Measurements from ENCODE around the gene SRL.
"Not testable (repeated sequence)": the region's sequence is repeated elsewhere in the genome, so short reads cannot be mapped to it uniquely, and the experiment has no call there.

SRL gene

GRCh38 chr16:4157376-4157825 is 84.5 kb downstream of the SRL start:
- no peak for DNase-seq (ENCODE audit: low read depth)
- in situ Hi-C loops (cut with HindIII; ENCODE audit: low sequenced_read_pairs): no loop called here
- H3K4me3 ChIP-seq (ENCODE audit: low read depth, low read length): no peak overlapping the region
- no peak for TF ChIP-seq CTCF (IDR thresholded peaks at IDR 0.05; ENCODE audit: low read depth, low read length, missing control alignments)

GRCh38 chr16:4156503-4156902 is 85.4 kb downstream of the SRL start:
- H3K4me3 ChIP-seq (ENCODE audit: low read depth, low read length); in situ Hi-C loops (cut with HindIII; ENCODE audit: low sequenced_read_pairs); DNase-seq (ENCODE audit: low read depth): not testable (repeated sequence)

DNA sequence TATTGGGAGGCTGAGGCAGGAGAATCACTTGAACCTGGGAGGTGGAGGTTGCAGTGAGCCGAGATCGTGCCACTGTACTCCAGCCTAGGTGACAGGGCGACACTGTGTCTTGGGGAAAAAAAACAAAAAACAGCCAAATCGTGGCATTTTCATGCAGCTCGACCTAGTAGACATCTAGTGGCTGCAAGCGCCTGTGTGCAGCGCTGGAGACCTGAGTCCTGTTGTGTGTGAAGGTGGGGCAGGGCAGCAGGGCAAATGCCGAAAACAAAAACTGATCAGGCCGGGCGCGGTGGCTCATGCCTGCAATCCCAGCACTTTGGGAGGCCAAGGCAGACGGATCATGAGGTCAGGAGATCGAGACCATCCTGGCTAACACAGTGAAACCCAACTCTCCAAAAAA is 88.5 kb downstream of the SRL start:
- DNase-seq (ENCODE audit: low read depth); H3K4me3 ChIP-seq (ENCODE audit: low read depth, low read length); in situ Hi-C loops (cut with HindIII; ENCODE audit: low sequenced_read_pairs): not testable (repeated sequence)

DNA sequence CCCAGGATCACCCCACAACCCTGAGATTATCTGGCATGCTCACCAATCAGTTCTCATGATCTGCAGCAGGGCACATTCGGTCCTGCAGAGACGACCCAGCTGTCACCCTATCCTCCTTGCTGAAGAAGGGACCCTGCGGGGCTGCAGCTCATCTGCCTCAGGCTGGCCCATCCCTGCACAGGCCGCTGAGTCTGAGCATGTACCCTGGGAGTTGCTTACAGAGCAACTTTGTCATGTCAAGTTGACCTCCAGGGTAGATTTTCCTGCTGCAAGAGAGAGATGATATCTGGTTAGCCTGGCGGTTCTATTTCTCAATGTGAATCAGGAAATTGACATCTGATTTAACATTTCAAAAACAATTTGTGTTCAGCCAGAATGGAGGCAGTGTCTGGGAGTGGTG is 89.6 kb downstream of the SRL start:
- no peak for DNase-seq (ENCODE audit: low read depth)
- no peak for TF ChIP-seq CTCF (IDR thresholded peaks at IDR 0.05; ENCODE audit: low read depth, low read length, missing control alignments)
- in situ Hi-C loops (cut with HindIII; ENCODE audit: low sequenced_read_pairs): no loop called here
- H3K4me3 ChIP-seq (ENCODE audit: low read depth, low read length): no peak overlapping the region

- H3K4me3 ChIP-seq (ENCODE audit: low read depth, low read length): no peak overlapping the region
- in situ Hi-C loops (cut with HindIII; ENCODE audit: low sequenced_read_pairs): no loop called here
- TF ChIP-seq CTCF (IDR thresholded peaks at IDR 0.05; ENCODE audit: low read depth, low read length, missing control alignments): no peak
- no peak for DNase-seq (ENCODE audit: low read depth)
Measured at GRCh38 chr16:4147236-4147635, 94.6 kb downstream of the SRL start.

GRCh38 chr16:4142268-4142667 is 99.6 kb downstream of the SRL start:
- no peak overlapping the region for H3K4me3 ChIP-seq (ENCODE audit: low read depth, low read length)
- in situ Hi-C loops (cut with HindIII; ENCODE audit: low sequenced_read_pairs): no loop called here
- TF ChIP-seq CTCF (IDR thresholded peaks at IDR 0.05; ENCODE audit: low read depth, low read length, missing control alignments): no peak
- no peak for DNase-seq (ENCODE audit: low read depth)

GRCh38 chr16:4141604-4142003 is 100.3 kb downstream of the SRL start:
- no peak overlapping the region for H3K4me3 ChIP-seq (ENCODE audit: low read depth, low read length)
- in situ Hi-C loops (cut with HindIII; ENCODE audit: low sequenced_read_pairs): no loop called here
- no peak for TF ChIP-seq CTCF (IDR thresholded peaks at IDR 0.05; ENCODE audit: low read depth, low read length, missing control alignments)
- no peak for DNase-seq (ENCODE audit: low read depth)

DNA sequence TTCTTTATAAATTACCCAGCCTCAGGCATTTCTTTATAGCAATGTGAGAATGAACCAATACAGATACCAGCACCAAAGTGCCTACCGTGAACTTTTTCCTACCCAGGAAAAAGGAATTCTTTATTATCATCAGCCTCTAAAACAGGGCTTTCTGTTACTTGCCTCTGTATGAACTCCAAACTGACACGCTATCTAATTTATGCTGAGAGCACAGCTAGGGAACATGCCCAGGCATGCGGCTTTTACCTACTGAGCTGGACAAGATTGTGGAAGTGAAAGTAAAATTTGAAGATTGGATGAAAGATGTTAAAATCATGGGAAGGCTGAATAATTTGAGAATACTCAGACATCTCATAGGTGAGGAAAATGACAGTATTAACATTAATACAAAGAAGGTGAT is 101.2 kb downstream of the SRL start:
- H3K4me3 ChIP-seq (ENCODE audit: low read depth, low read length): no peak overlapping the region
- in situ Hi-C loops (cut with HindIII; ENCODE audit: low sequenced_read_pairs): no loop called here
- no peak for TF ChIP-seq CTCF (IDR thresholded peaks at IDR 0.05; ENCODE audit: low read depth, low read length, missing control alignments)
- peak; percentile 28 for DNase-seq (ENCODE audit: low read depth)

Measured in astrocyte of the cerebellum (primary cell).